Measurements from ENCODE around the gene FUZ. TPM values are rescaled to one million over a fixed set of nuclear protein-coding genes. Genes with fewer than 3 reads are reported as not detected.

FUZ gene
- total and polyA plus RNA-seq, 4 donors = 18.4 to 36.8 (median 30.2) TPM

DNA sequence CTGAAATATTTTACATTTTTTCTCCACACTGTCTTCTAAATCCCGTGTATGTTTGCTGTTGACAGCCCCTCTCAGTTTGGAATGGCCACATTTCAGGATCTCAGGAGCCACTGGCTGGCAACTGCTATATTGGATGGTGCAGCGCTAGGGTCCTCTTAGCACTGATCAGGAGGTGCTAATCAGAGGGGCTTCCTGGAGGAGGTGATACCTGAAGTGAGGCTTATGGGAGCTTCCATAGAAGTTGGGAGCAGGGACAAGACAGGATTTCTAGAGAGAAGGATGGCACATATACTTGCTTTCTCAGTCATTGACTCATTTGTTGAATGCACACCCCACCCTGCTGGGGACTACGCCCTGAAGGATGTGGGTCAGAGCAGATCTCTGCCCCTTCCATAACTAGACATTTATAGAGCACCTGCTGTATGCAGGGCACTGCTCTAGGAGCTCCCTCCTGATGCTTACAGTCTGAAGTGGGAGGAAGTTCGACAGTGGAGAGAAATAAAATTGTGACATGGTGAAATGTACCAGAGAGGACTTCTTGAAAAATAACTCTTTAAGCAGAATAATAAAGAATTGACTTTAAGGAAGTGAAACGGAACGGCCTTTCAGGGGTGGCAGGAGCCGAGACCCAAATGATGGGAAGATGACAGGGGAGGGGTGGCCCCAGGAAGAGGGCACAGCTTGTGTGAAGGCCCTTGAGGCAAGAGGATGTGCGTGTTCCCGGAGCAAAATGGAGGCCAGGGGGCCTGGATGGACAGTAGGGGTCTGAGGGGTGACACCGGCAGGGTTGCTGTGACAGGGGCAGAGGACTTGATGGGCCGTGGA lies 33.1 kb downstream of the FUZ start:
- 70 to 74% methylated on average over 11 of the region's 11 CpGs for WGBS, 2 donors
- DNase-seq (no peak), ATAC-seq (ENCODE audit: insufficient read depth, low FRiP score) (no peak)
- Histone ChIP-seq H3K4me3 (no peak overlapping the region), H3K4me1 (ENCODE audit: control insufficient read depth in 5 of 5, insufficient read depth in 5 of 5, low read length in 5 of 5) (no peaks in the 10 kb centered on the region), H3K36me3 (ENCODE audit: control insufficient read depth in 4 of 4, insufficient read depth in 4 of 4, low read length in 4 of 4) (peaks cover 15 to 22% (median 20%) of the 10 kb centered on the region in 4 donors), H3K9me3 (ENCODE audit: control insufficient read depth in 4 of 4, insufficient read depth in 3 of 4, low read length in 3 of 4) (no peaks in the 10 kb centered on the region), H3K9ac (ENCODE audit: insufficient read depth in 1 of 2, low read length in 2 of 2) (no peak overlapping the region), H3K27ac (ENCODE audit: low read depth in 1 of 2, low read length in 1 of 2) (no peak overlapping the region), H3K27me3 (ENCODE audit: control insufficient read depth in 3 of 3, insufficient read depth in 3 of 3, low read length in 2 of 3) (no peaks in the 10 kb centered on the region)
- TF ChIP-seq, protein P1, sequence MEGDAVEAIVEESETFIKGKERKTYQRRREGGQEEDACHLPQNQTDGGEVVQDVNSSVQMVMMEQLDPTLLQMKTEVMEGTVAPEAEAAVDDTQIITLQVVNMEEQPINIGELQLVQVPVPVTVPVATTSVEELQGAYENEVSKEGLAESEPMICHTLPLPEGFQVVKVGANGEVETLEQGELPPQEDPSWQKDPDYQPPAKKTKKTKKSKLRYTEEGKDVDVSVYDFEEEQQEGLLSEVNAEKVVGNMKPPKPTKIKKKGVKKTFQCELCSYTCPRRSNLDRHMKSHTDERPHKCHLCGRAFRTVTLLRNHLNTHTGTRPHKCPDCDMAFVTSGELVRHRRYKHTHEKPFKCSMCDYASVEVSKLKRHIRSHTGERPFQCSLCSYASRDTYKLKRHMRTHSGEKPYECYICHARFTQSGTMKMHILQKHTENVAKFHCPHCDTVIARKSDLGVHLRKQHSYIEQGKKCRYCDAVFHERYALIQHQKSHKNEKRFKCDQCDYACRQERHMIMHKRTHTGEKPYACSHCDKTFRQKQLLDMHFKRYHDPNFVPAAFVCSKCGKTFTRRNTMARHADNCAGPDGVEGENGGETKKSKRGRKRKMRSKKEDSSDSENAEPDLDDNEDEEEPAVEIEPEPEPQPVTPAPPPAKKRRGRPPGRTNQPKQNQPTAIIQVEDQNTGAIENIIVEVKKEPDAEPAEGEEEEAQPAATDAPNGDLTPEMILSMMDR (IDR thresholded peaks at IDR 0.05; ENCODE audit: control extremely low read depth, extremely low read depth) = no peak

DNA sequence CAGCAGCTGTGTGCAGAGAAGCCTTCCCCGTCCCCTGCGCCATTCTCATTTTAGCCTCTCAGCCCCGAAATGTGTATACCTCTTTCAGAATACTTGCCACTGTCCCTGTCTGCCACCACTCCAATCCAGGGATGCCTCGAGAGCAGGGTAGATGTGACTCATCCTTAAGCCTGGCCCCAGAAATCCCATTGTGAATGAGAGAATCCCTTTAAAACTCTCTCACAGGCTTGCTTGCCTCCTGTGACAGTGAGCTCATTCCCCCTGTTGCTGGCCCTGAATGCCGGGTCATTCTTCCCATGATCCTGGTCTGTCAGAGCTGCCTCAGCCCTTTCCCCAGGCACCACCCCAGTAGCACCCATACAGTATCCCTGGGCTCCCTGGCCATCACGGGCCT lies 36.7 kb downstream of the FUZ start:
- Histone ChIP-seq H3K9me3 (ENCODE audit: control insufficient read depth in 4 of 4, insufficient read depth in 3 of 4, low read length in 3 of 4) (no peaks in the 10 kb centered on the region), H3K36me3 (ENCODE audit: control insufficient read depth in 4 of 4, insufficient read depth in 4 of 4, low read length in 4 of 4) (peaks cover 0 to 7% (median 6%) of the 10 kb centered on the region in 4 donors), H3K27me3 (ENCODE audit: control insufficient read depth in 3 of 3, insufficient read depth in 3 of 3, low read length in 2 of 3) (no peaks in the 10 kb centered on the region), H3K9ac (ENCODE audit: insufficient read depth in 1 of 2, low read length in 2 of 2) (no peak overlapping the region), H3K4me3 (no peak overlapping the region), H3K27ac (ENCODE audit: low read depth in 1 of 2, low read length in 1 of 2) (no peak overlapping the region), H3K4me1 (ENCODE audit: control insufficient read depth in 5 of 5, insufficient read depth in 5 of 5, low read length in 5 of 5) (peaks cover 0 to 3% (median 0%) of the 10 kb centered on the region in 5 donors)
- no peak for ATAC-seq (ENCODE audit: insufficient read depth, low FRiP score)
- TF ChIP-seq, protein P1 (IDR thresholded peaks at IDR 0.05; ENCODE audit: control extremely low read depth, extremely low read depth) = no peak
- DNase-seq = no peak
- 96 to 99% methylated on average over 6 of the region's 6 CpGs for WGBS, 2 donors

DNA sequence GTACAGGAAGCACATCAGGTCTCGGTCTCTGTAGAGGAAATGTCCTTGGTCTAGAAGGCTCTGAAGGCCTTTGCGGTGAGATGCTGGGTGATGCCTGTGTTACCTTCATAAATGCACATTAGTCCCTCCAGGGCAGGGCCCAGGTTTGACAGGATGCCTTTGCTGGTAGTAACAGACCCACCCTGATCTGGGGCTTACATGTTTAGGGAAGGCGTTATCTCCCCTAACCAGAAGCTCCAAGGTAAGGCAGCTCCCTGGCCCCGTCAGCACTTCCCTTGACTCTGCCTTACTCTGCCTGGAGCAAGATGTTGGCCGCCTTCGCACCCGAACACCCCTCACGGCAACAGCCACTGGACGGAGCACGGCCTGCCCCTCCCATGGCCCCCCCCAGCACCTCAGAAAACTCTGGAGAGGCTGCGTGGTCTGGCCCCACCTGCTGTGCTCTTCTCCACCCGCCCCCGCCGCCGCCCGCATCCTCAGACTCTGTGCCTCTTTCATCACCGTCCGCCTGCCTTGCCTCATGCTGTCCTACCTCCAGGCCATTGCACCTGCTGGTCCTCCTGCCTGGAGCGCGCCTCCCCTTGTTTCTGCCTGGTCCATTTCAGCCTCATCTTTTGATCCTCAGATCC lies 37.2 kb downstream of the FUZ start:
- no peak overlapping the region for H3K27ac ChIP-seq (ENCODE audit: low read depth in 1 of 2, low read length in 1 of 2)
- 85 to 91% methylated on average over 20 of the region's 20 CpGs for WGBS, 2 donors
- TF ChIP-seq, protein P1 (IDR thresholded peaks at IDR 0.05; ENCODE audit: control extremely low read depth, extremely low read depth) = no peak
- no peaks in the 10 kb centered on the region for H3K9me3 ChIP-seq (ENCODE audit: control insufficient read depth in 4 of 4, insufficient read depth in 3 of 4, low read length in 3 of 4)
- peaks cover 0 to 3% (median 0%) of the 10 kb centered on the region in 5 donors for H3K4me1 ChIP-seq (ENCODE audit: control insufficient read depth in 5 of 5, insufficient read depth in 5 of 5, low read length in 5 of 5)
- peaks cover 0 to 7% (median 6%) of the 10 kb centered on the region in 4 donors for H3K36me3 ChIP-seq (ENCODE audit: control insufficient read depth in 4 of 4, insufficient read depth in 4 of 4, low read length in 4 of 4)
- H3K4me3 ChIP-seq = no peak overlapping the region
- no peaks in the 10 kb centered on the region for H3K27me3 ChIP-seq (ENCODE audit: control insufficient read depth in 3 of 3, insufficient read depth in 3 of 3, low read length in 2 of 3)
- no peak overlapping the region for H3K9ac ChIP-seq (ENCODE audit: insufficient read depth in 1 of 2, low read length in 2 of 2)
- ATAC-seq (ENCODE audit: insufficient read depth, low FRiP score) (no peak), DNase-seq (no peak)
